ENCODE data around the gene PEAK3.

- TF ChIP-seq, protein P1, sequence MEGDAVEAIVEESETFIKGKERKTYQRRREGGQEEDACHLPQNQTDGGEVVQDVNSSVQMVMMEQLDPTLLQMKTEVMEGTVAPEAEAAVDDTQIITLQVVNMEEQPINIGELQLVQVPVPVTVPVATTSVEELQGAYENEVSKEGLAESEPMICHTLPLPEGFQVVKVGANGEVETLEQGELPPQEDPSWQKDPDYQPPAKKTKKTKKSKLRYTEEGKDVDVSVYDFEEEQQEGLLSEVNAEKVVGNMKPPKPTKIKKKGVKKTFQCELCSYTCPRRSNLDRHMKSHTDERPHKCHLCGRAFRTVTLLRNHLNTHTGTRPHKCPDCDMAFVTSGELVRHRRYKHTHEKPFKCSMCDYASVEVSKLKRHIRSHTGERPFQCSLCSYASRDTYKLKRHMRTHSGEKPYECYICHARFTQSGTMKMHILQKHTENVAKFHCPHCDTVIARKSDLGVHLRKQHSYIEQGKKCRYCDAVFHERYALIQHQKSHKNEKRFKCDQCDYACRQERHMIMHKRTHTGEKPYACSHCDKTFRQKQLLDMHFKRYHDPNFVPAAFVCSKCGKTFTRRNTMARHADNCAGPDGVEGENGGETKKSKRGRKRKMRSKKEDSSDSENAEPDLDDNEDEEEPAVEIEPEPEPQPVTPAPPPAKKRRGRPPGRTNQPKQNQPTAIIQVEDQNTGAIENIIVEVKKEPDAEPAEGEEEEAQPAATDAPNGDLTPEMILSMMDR (IDR thresholded peaks at IDR 0.05): no peak
- TF ChIP-seq POLR2A (IDR thresholded peaks at IDR 0.05) (no peak), POLR2AphosphoS5 (IDR thresholded peaks at IDR 0.05) (no peak)
Measured at GRCh38 chr19:2259336-2259735, 22.6 kb downstream of the PEAK3 start.

Data from breast epithelium (tissue), 3 donors.